Keratinocyte (primary cell): Measurements from ENCODE around the gene KCNN3. TPM values are rescaled to one million over a fixed set of nuclear protein-coding genes. Genes with fewer than 3 reads are reported as not detected.

Experiments
- DNase-seq: peaks from one replicate; pipeline ENCODE4 v3.0.0-alpha.2; 2011; ENCODE audit warnings: low read depth, missing footprints, low spot score
- FAIRE-seq: peaks from 2 replicates; lab custom pipeline; 2011; peaks lifted over from hg19 to GRCh38; lab: Jason Lieb, UNC
- H2AFZ ChIP-seq: 2 replicates; pipeline ENCODE4 v1.6.0; 2012; ENCODE audit warnings: low read length, control low read depth, inconsistent platforms; ENCODE audit not compliant: control insufficient read depth
- H3K27ac ChIP-seq: 2 replicates; pipeline ENCODE4 v1.5.1; 2011; ENCODE audit warnings: low read length; ENCODE audit not compliant: control insufficient read depth, insufficient read depth
- H3K27me3 ChIP-seq: 3 replicates; pipeline ENCODE4 v1.6.0; 2011; ENCODE audit warnings: low read length; ENCODE audit not compliant: control insufficient read depth, insufficient read depth; ENCODE audit errors: extremely low read depth
- H3K36me3 ChIP-seq, 2 experiments: 2 replicates in 1 of 2; 3 replicates in 1 of 2; pipeline ENCODE4 v1.5.1; 2011; ENCODE audit warnings: low read length in 2 of 2, mild to moderate bottlenecking in 1 of 2; ENCODE audit not compliant: control insufficient read depth in 2 of 2, insufficient read depth in 2 of 2; ENCODE audit errors: extremely low read depth in 1 of 2
- H3K4me1 ChIP-seq: 3 replicates; pipeline ENCODE4 v1.5.1; 2011; ENCODE audit warnings: low read length; ENCODE audit not compliant: control insufficient read depth, insufficient read depth; ENCODE audit errors: extremely low read depth
- H3K4me2 ChIP-seq: 3 replicates; pipeline ENCODE4 v1.6.0; 2011; ENCODE audit warnings: low read depth, low read length; ENCODE audit not compliant: control insufficient read depth, insufficient read depth; ENCODE audit errors: extremely low read depth
- H3K4me3 ChIP-seq, 3 experiments: fragments of 200-600 bp in 1 of 3; sonication (generic) in 1 of 3; 2 replicates in 2 of 3; 3 replicates in 1 of 3; pipeline ENCODE4 v1.5.1; 2011 to 2016; ENCODE audit warnings: low read length in 3 of 3, mild to moderate bottlenecking in 3 of 3, control low read depth in 2 of 3, inconsistent platforms in 1 of 3, low read depth in 1 of 3, mixed read lengths in 1 of 3, mixed run types in 1 of 3, moderate library complexity in 1 of 3; ENCODE audit not compliant: control insufficient read depth in 2 of 3, insufficient read depth in 2 of 3; ENCODE audit errors: extremely low read depth in 1 of 3
- H3K79me2 ChIP-seq: 2 replicates; pipeline ENCODE4 v1.6.0; 2012; ENCODE audit warnings: low read length; ENCODE audit not compliant: control insufficient read depth, insufficient read depth
- H3K9ac ChIP-seq: 3 replicates; pipeline ENCODE4 v1.6.0; 2011; ENCODE audit warnings: low read length; ENCODE audit not compliant: control insufficient read depth, insufficient read depth; ENCODE audit errors: extremely low read depth
- H3K9me1 ChIP-seq: 3 replicates; pipeline ENCODE4 v1.6.0; 2011; ENCODE audit warnings: low read length; ENCODE audit not compliant: control insufficient read depth, insufficient read depth; ENCODE audit errors: extremely low read depth
- H3K9me3 ChIP-seq: 2 replicates; pipeline ENCODE4 v1.5.1; 2012; ENCODE audit warnings: low read depth, low read length; ENCODE audit not compliant: control insufficient read depth
- H4K20me1 ChIP-seq: 3 replicates; pipeline ENCODE4 v1.6.0; 2011; ENCODE audit warnings: low read length; ENCODE audit not compliant: control insufficient read depth, insufficient read depth; ENCODE audit errors: extremely low read depth
- CTCF ChIP-seq, 3 experiments: IDR thresholded peaks in 1 of 3; conservative IDR thresholded peaks in 1 of 3; optimal IDR thresholded peaks in 1 of 3; 2 replicates in 2 of 3; 3 replicates in 1 of 3; pipeline versions ENCODE3 to v1.5.1; 2011; ENCODE audit warnings: low read length in 3 of 3, mild to moderate bottlenecking in 3 of 3, moderate library complexity in 2 of 3, control low read depth in 1 of 3, inconsistent platforms in 1 of 3; ENCODE audit not compliant: insufficient read depth in 2 of 3; ENCODE audit errors: extremely low read depth in 1 of 3
- EZH2 ChIP-seq: IDR thresholded peaks from one replicate; pipeline ENCODE4 v1.6.1; 2012; ENCODE audit warnings: inconsistent platforms, mild to moderate bottlenecking, low read length, moderate library complexity
- dilution Hi-C: fragments of 300-500 bp; cut with MboI; formaldehyde crosslinking; loops from one replicate; pipeline ENCODE4 v1.7.0; 2020; ENCODE audit warnings: low sequenced_read_pairs; ENCODE audit not compliant: extremely low pct_ligation_motif_present
- polyA plus RNA-seq, 5 experiments: library from polyadenylated mRNA; depleted of rRNA in 3 of 5; stranded (reverse) in 3 of 5; stranded (forward) in 1 of 5; unstranded in 1 of 5; fragments of >200 nt; gene quantifications; 1 replicate in 1 of 5; 2 replicates in 3 of 5; 3 replicates in 1 of 5; pipeline versions ENCODE4 v1.2.1 to v1.2.3, GENCODE V29; 2011 to 2012; ENCODE audit warnings: missing spikeins in 2 of 5, low read depth in 1 of 5, low replicate concordance in 1 of 5

Gene KCNN3
- polyA plus RNA-seq, 1 donor (not counting 4 experiments of a cell fraction or from before 2014, with no cell fraction given): 0.05 TPM

- no peaks in the 10 kb centered on the region for H3K79me2 ChIP-seq
- H2AFZ ChIP-seq: no peak overlapping the region
- H3K9me3 ChIP-seq: no peaks in the 10 kb centered on the region
- dilution Hi-C loops: no loop called here
- H3K9ac ChIP-seq: no peak overlapping the region
- TF ChIP-seq CTCF (optimal IDR thresholded peaks at IDR 0.05 in 1 of 3, IDR thresholded peaks at IDR 0.05 in 1 of 3, conservative IDR thresholded peaks at IDR 0.05 in 1 of 3; ENCODE audit: extremely low read depth in 1 of 3, insufficient read depth in 2 of 3, low read length in 3 of 3): no peak
- TF ChIP-seq EZH2: no peak
- H3K9me1 ChIP-seq: no peaks in the 10 kb centered on the region
- H4K20me1 ChIP-seq: no peaks in the 10 kb centered on the region
- no peak overlapping the region for H3K4me2 ChIP-seq
- no peaks in the 10 kb centered on the region for H3K4me1 ChIP-seq
- FAIRE-seq (no peak), DNase-seq (no peak)
- H3K36me3 ChIP-seq: no peaks in the 10 kb centered on the region
- no peak overlapping the region for H3K27ac ChIP-seq
- no peak overlapping the region for H3K4me3 ChIP-seq
- peaks cover 21% of the 10 kb centered on the region for H3K27me3 ChIP-seq
Observed at GRCh38 chr1:154802336-154802969, 67.6 kb downstream of the KCNN3 start.

GRCh38 chr1:154801234-154802011 lies 68.7 kb downstream of the KCNN3 start:
- Histone ChIP-seq H3K4me3 (no peak overlapping the region), H3K27me3 (peaks cover 12% of the 10 kb centered on the region)
- dilution Hi-C loops: no loop called here

More at GRCh38 chr1:154801234-154802011, 68.7 kb downstream of the KCNN3 start:
- FAIRE-seq: no peak
- Histone ChIP-seq H3K36me3 (no peaks in the 10 kb centered on the region), H3K79me2 (no peaks in the 10 kb centered on the region), H3K27ac (no peak overlapping the region), H3K9ac (no peak overlapping the region), H3K4me2 (no peak overlapping the region), H3K9me3 (no peaks in the 10 kb centered on the region), H3K9me1 (no peaks in the 10 kb centered on the region), H3K4me1 (peaks cover 3% of the 10 kb centered on the region), H2AFZ (no peak overlapping the region), H4K20me1 (no peaks in the 10 kb centered on the region)
- no peak for DNase-seq
- no peak for TF ChIP-seq CTCF (optimal IDR thresholded peaks at IDR 0.05 in 1 of 3, IDR thresholded peaks at IDR 0.05 in 1 of 3, conservative IDR thresholded peaks at IDR 0.05 in 1 of 3; ENCODE audit: extremely low read depth in 1 of 3, insufficient read depth in 2 of 3, low read length in 3 of 3)
- TF ChIP-seq EZH2: no peak
